Natural killer cell treated with Interleukin-12 subunit alpha and Interleukin-12 subunit beta and Interleukin-15 and Interleukin-18, amount 100 ng/mL, for 72 hours (primary cell): Measurements from ENCODE around the gene ZNHIT6. TPM values are rescaled to one million over a fixed set of nuclear protein-coding genes. Genes with fewer than 3 reads are reported as not detected.
A peak's percentile ranks its signal among the peaks of the same experiment; 100 is the strongest.

ENCODE experiments used
- ATAC-seq, 2 donors: fragments of 150-1000 bp; cut with Tn5 transposase in 1 of 2; sonication (Bioruptor Pico), chemical (Tn5 transposase) in 1 of 2; 2 replicates each; pipeline ENCODE4 v1.10.0; 2021
- DNase-seq: peaks from one replicate; pipeline ENCODE4 v3.0.0; 2022; ENCODE audit warnings: low spot score
- H3K27ac Mint-ChIP-seq, 2 donors: 1 replicate in 1 of 2; 2 replicates in 1 of 2; pipeline ENCODE4 v1.8.0; 2022; ENCODE audit warnings: mixed read lengths in 2 of 2, mild to moderate bottlenecking in 1 of 2, moderate library complexity in 1 of 2
- H3K27me3 Mint-ChIP-seq, 2 donors: 1 replicate in 1 of 2; 2 replicates in 1 of 2; pipeline ENCODE4 v1.8.0; 2022; ENCODE audit warnings: mixed read lengths in 2 of 2
- H3K36me3 Mint-ChIP-seq: one replicate; pipeline ENCODE4 v1.8.0; 2022; ENCODE audit warnings: mixed read lengths
- H3K4me1 Mint-ChIP-seq, 2 donors: 1 replicate in 1 of 2; 2 replicates in 1 of 2; pipeline ENCODE4 v1.8.0; 2022; ENCODE audit warnings: low read depth in 2 of 2, mixed read lengths in 2 of 2, mild to moderate bottlenecking in 1 of 2
- H3K4me3 Mint-ChIP-seq: one replicate; pipeline ENCODE4 v1.8.0; 2022; ENCODE audit warnings: mixed read lengths
- H3K9me3 Mint-ChIP-seq: 2 replicates; pipeline ENCODE4 v1.8.0; 2022; ENCODE audit warnings: mixed read lengths
- total RNA-seq, 2 donors: library from RNA; stranded (reverse); gene quantifications; one replicate each; pipeline ENCODE4 v1.2.3, GENCODE V29; 2022

ZNHIT6 gene
- total RNA-seq, 2 donors from 2014 or later, result 17.5 to 18.9 TPM

DNA sequence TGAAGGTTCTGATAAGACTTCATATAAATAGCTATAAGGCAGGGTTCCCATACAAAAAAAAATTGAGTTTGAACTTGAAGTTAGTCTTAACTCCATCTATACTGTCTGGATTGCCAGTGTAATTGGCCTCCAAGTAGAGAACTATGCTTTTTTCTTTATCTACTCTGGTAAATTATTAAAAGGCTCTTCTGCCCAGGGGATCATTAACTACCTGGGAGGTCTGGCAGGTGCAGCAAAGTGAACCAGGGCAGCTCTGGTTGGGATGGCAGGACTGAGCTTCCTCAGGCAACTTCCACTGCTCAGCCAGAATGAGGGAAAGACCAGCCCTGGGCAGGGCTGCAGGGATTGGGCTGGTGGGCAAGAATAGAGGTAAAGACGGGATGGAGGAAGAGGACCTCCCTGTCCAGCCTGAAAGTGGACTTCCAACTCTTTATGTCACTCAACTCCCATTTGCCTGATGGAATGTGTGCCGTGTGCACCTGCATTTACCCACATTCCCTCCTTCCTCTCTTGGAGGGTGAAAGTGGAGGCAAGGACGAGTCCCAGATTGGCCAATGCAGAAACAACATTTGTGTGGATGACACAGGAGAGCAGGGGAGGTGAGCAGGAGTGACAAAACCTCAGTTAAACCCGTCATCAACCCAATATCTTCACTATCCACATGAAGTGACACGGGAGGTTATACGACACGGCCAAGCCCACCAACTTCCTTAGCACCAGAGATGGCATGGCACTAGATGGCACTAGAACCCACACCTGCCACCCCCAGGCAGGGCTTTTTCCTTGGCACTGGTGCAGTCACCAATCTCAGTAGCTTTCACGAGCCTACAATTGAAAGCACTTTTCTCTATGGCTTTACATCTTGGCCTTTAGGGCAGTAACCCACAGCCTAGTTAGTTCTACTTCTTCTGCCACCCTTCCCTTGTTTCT lies 102.5 kb downstream of the ZNHIT6 start:
- ATAC-seq, result peak in 1 of 2 donors; percentile 21
- H3K4me1 Mint-ChIP-seq, result no peaks in the 10 kb centered on the region
- peaks cover 3% of the 10 kb centered on the region for H3K9me3 Mint-ChIP-seq
- H3K4me3 Mint-ChIP-seq, result no peak overlapping the region
- no peak for DNase-seq
- H3K27ac Mint-ChIP-seq, result no peak overlapping the region
- no peaks in the 10 kb centered on the region for H3K36me3 Mint-ChIP-seq
- H3K27me3 Mint-ChIP-seq, result peaks cover 0 to 2% of the 10 kb centered on the region in 2 donors

DNA sequence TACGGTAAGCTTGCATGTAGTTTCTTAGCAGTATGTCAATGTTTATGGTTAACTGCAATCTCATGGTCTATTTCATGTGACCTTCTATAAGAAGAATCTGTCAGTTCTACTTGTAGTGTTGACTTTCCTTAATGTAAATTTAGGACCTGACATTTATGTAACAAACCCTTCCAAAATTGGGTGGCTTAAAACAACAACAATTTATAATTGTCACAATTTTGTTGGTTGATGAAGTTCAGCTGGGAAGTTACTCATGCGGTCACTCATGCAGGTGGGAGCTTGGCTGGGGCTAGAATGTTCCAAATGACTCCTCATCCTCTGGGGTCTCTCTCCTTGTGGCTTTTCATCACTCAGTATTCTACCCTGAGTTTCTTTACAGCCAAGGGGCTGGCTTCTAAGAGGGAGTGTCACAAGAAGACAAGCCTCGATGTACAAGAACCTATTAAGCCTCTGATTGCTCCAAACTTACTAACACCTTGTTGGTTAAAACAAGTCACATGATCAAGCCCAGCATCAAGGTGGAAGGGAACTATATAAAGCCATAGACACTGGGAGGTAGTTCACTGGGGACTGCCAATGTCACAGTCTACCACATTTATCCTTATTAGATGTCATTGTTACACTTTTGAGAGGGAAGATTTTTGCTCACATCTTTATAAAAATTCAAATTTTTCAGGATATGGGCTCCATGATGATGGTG lies 103.8 kb downstream of the ZNHIT6 start:
- peaks cover 0 to 2% of the 10 kb centered on the region in 2 donors for H3K27me3 Mint-ChIP-seq
- H3K4me1 Mint-ChIP-seq, result no peaks in the 10 kb centered on the region
- H3K27ac Mint-ChIP-seq, result no peak overlapping the region
- no peak overlapping the region for H3K4me3 Mint-ChIP-seq
- no peak for ATAC-seq
- no peak for DNase-seq
- peaks cover 6% of the 10 kb centered on the region for H3K9me3 Mint-ChIP-seq
- no peaks in the 10 kb centered on the region for H3K36me3 Mint-ChIP-seq

DNA sequence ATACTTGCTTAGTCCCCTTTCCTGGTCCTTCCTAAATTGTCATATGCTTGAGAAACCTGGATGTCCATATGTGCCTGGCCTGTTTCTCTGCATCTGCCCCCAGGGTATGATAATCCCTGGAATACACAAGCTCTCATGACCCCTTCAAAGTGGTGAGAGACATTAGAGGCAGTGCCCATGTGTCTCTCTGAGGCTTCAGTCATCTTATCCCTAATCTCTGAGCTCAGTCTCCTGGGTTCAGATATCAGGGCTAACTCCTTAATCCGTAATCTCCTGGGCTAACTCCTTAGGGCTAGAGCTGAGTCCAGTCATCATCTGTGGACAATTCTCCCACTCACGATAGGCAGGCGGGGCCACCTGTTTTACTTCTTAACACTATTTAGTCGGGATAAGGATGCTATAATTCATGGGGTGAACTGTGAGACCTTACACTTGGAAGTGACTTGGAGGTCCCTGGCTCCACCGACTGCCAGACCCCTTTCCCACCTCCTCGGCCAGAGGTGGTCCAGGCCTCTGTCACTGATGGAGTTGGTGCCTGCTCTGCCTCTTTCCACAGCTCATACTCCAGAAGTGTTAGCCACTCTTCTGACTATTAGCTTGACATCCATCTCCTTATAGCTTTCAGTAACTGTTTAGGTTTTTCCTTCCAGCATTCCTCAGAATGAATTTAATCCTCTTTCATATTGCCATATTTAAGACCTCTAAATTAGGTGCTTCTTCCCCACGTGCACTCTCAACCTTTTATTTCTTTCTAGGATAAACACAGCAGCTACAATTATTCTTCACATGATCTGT lies 105.0 kb downstream of the ZNHIT6 start:
- peaks cover 6% of the 10 kb centered on the region for H3K9me3 Mint-ChIP-seq
- no peaks in the 10 kb centered on the region for H3K36me3 Mint-ChIP-seq
- no peaks in the 10 kb centered on the region for H3K27me3 Mint-ChIP-seq
- ATAC-seq (no peak), DNase-seq (no peak)
- H3K4me1 Mint-ChIP-seq, result no peaks in the 10 kb centered on the region
- H3K27ac Mint-ChIP-seq, result no peak overlapping the region
- no peak overlapping the region for H3K4me3 Mint-ChIP-seq

DNA sequence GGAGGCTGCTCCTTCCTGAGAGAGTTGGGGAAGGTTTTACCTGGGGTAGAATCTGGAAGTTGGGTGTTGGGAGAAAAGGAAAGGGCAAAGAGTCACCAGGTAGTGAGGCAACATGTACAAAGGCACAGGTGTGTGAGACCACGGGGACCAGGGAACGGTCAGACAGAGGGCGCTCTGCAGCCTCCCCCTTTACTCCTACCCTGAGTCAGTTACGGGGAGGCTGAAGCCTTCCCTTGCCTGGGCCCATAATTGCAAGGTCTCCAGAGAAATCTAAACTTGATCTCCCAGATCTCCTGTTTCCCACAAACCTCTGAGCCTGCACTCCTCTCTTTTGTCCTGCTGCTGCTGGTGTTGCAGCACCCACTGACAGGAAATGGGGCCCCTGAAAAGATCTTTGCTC lies 105.7 kb downstream of the ZNHIT6 start:
- no peaks in the 10 kb centered on the region for H3K36me3 Mint-ChIP-seq
- peaks cover 6% of the 10 kb centered on the region for H3K9me3 Mint-ChIP-seq
- no peaks in the 10 kb centered on the region for H3K4me1 Mint-ChIP-seq
- DNase-seq (no peak), ATAC-seq (peak in 1 of 2 donors; percentile 11)
- H3K27ac Mint-ChIP-seq, result no peak overlapping the region
- H3K27me3 Mint-ChIP-seq, result no peaks in the 10 kb centered on the region
- H3K4me3 Mint-ChIP-seq, result no peak overlapping the region

DNA sequence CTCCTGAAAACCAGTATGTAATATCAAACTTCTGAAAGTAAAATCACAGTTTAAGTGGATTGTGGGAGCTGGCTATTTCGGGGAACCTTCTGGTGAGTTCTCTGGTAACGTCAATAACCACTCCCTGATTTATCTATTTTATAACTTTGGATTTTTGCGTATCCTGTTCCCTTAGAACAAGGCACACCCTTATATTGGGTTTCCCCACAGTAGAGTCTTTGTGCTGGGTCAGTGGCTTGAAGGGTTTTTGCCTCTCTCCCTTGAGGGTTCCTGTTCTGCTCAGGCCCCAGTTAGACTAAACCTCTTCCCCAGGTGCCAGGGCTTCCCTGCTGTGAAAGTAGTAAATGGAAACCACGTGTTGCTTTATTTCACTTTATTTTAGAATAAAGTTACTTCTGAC lies 106.3 kb downstream of the ZNHIT6 start:
- no peak overlapping the region for H3K27ac Mint-ChIP-seq
- no peak overlapping the region for H3K4me3 Mint-ChIP-seq
- DNase-seq (no peak), ATAC-seq (no peak)
- H3K9me3 Mint-ChIP-seq, result peaks cover 6% of the 10 kb centered on the region
- no peaks in the 10 kb centered on the region for H3K4me1 Mint-ChIP-seq
- H3K36me3 Mint-ChIP-seq, result no peaks in the 10 kb centered on the region
- no peaks in the 10 kb centered on the region for H3K27me3 Mint-ChIP-seq

DNA sequence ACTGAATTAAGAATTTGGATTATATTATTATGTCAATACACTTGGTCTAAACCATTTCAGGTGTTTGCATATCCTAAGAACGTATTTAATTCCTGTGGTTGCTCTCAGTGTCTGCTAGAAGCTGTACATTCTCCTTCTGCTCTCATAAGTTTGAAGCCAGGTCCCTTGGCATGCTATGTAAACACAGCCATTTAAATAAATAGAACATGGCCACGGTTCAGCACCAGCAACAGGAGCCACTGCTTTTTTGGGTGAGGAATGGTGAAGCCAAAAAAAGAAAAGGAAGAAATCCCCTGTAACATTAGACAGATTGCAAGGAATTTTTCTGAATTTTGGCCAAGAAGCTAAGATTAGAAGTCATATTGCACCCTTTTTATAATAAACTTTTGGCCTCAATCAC lies 108.6 kb downstream of the ZNHIT6 start:
- ATAC-seq, result no peak
- Mint-ChIP-seq H3K27ac (no peak overlapping the region), H3K4me1 (no peaks in the 10 kb centered on the region), H3K4me3 (no peak overlapping the region), H3K36me3 (no peaks in the 10 kb centered on the region), H3K9me3 (peaks cover 6% of the 10 kb centered on the region), H3K27me3 (no peaks in the 10 kb centered on the region)
- DNase-seq, result no peak

Other genes with a start within 250 kb of the ZNHIT6 start
- not detected for gene DDAH1, start 243.3 kb downstream of the ZNHIT6 start, total RNA-seq
- not detected for gene CCN1, start 127.7 kb downstream of the ZNHIT6 start, total RNA-seq